GM19240 (cell line): ENCODE measurements around the gene NF1.
A peak's percentile ranks its signal among the peaks of the same experiment; 100 is the strongest.
"Not testable (repeated sequence)": the region's sequence is repeated elsewhere in the genome, so short reads cannot be mapped to it uniquely, and the experiment has no call there.

Source experiments
- DNase-seq: peaks from one replicate; pipeline ENCODE4 v3.0.0; 2011; ENCODE audit warnings: low spot score; ENCODE audit not compliant: insufficient read length

NF1 gene

GRCh38 chr17:31094600-31095235 lies at the start of gene NF1:
Gene NF1, plus strand, starts transcription at chr17:31094977. Its CDS starts 333 bp downstream, at chr17:31095310.
- peak; percentile 95 for DNase-seq

- not testable (repeated sequence) for DNase-seq
These were observed 47.8 kb upstream of the NF1 start for GRCh38 chr17:31046856-31047425.

GRCh38 chr17:31048142-31048541 lies 46.6 kb upstream of the NF1 start:
- no peak for DNase-seq

- DNase-seq, result no peak
These were observed 46.0 kb upstream of the NF1 start for GRCh38 chr17:31048780-31049179.

GRCh38 chr17:31050948-31051347 lies 43.8 kb upstream of the NF1 start:
- DNase-seq, result no peak

- DNase-seq, result no peak
These were observed 43.3 kb upstream of the NF1 start for GRCh38 chr17:31051506-31051905.

GRCh38 chr17:31052187-31052889 lies 42.4 kb upstream of the NF1 start:
- no peak for DNase-seq

GRCh38 chr17:31053071-31053470 lies 41.7 kb upstream of the NF1 start:
- no peak for DNase-seq

- no peak for DNase-seq
These were observed 40.0 kb upstream of the NF1 start for GRCh38 chr17:31054761-31055160.

- no peak for DNase-seq
These were observed 35.8 kb upstream of the NF1 start for GRCh38 chr17:31058976-31059375.

- DNase-seq, result no peak
These were observed 33.8 kb upstream of the NF1 start for GRCh38 chr17:31060791-31061550.

- DNase-seq, result no peak
These were observed 33.1 kb upstream of the NF1 start for GRCh38 chr17:31061678-31062077.

- DNase-seq, result no peak
These were observed 32.4 kb upstream of the NF1 start for GRCh38 chr17:31062346-31062745.

- no peak for DNase-seq
These were observed 30.1 kb upstream of the NF1 start for GRCh38 chr17:31064707-31065106.

GRCh38 chr17:31067691-31068184 lies 27.0 kb upstream of the NF1 start:
- DNase-seq, result no peak

GRCh38 chr17:31068291-31068690 lies 26.5 kb upstream of the NF1 start:
- DNase-seq, result no peak

- no peak for DNase-seq
These were observed 22.6 kb upstream of the NF1 start for GRCh38 chr17:31072186-31072585.

GRCh38 chr17:31073411-31073810 lies 21.4 kb upstream of the NF1 start:
- DNase-seq, result no peak

GRCh38 chr17:31074772-31075555 lies 19.8 kb upstream of the NF1 start:
- no peak for DNase-seq

GRCh38 chr17:31078290-31078689 lies 16.5 kb upstream of the NF1 start:
- no peak for DNase-seq

- no peak for DNase-seq
These were observed 15.0 kb upstream of the NF1 start for GRCh38 chr17:31079731-31080130.
